ENCODE measurements around the gene ALOXE3.

The ALOXE3 gene

GRCh38 chr17:8105957-8106398 lies 12.3 kb downstream of the ALOXE3 start:
- H3K27me3 Mint-ChIP-seq = no peaks in the 10 kb centered on the region
- H3K36me3 Mint-ChIP-seq = no peaks in the 10 kb centered on the region
- no peaks in the 10 kb centered on the region for H3K9me3 Mint-ChIP-seq
- H3K4me3 Mint-ChIP-seq = no peak overlapping the region
- H3K4me1 Mint-ChIP-seq = peaks cover 6% of the 10 kb centered on the region
- H3K27ac Mint-ChIP-seq = no peak overlapping the region

GRCh38 chr17:8104911-8105310 lies 13.4 kb downstream of the ALOXE3 start:
- Mint-ChIP-seq H3K4me1 (no peaks in the 10 kb centered on the region), H3K27ac (no peak overlapping the region), H3K9me3 (no peaks in the 10 kb centered on the region)

GRCh38 chr17:8103549-8103948 lies 14.8 kb downstream of the ALOXE3 start:
- H3K9me3 Mint-ChIP-seq = no peaks in the 10 kb centered on the region
- no peak overlapping the region for H3K27ac Mint-ChIP-seq
- no peaks in the 10 kb centered on the region for H3K36me3 Mint-ChIP-seq
- H3K4me1 Mint-ChIP-seq = no peaks in the 10 kb centered on the region
- no peak overlapping the region for H3K4me3 Mint-ChIP-seq
- H3K27me3 Mint-ChIP-seq = no peaks in the 10 kb centered on the region

More at GRCh38 chr17:8104911-8105310, 13.4 kb downstream of the ALOXE3 start:
- H3K27me3 Mint-ChIP-seq = no peaks in the 10 kb centered on the region
- H3K4me3 Mint-ChIP-seq = no peak overlapping the region
- no peaks in the 10 kb centered on the region for H3K36me3 Mint-ChIP-seq

- Mint-ChIP-seq H3K27me3 (no peaks in the 10 kb centered on the region), H3K27ac (no peak overlapping the region), H3K4me3 (no peak overlapping the region), H3K9me3 (no peaks in the 10 kb centered on the region), H3K4me1 (no peaks in the 10 kb centered on the region), H3K36me3 (no peaks in the 10 kb centered on the region)
Observed at GRCh38 chr17:8101721-8102120, 16.6 kb downstream of the ALOXE3 start.

GRCh38 chr17:8100763-8101162 lies 17.6 kb downstream of the ALOXE3 start:
- Mint-ChIP-seq H3K27ac (no peak overlapping the region), H3K4me3 (no peak overlapping the region), H3K36me3 (no peaks in the 10 kb centered on the region), H3K4me1 (no peaks in the 10 kb centered on the region), H3K9me3 (no peaks in the 10 kb centered on the region), H3K27me3 (no peaks in the 10 kb centered on the region)

- Mint-ChIP-seq H3K36me3 (no peaks in the 10 kb centered on the region), H3K27ac (no peak overlapping the region), H3K4me3 (no peak overlapping the region), H3K27me3 (no peaks in the 10 kb centered on the region), H3K9me3 (no peaks in the 10 kb centered on the region), H3K4me1 (peaks cover 3% of the 10 kb centered on the region)
Observed at GRCh38 chr17:8100111-8100510, 18.2 kb downstream of the ALOXE3 start.

- Mint-ChIP-seq H3K4me1 (peaks cover 17% of the 10 kb centered on the region), H3K27me3 (no peaks in the 10 kb centered on the region), H3K27ac (no peak overlapping the region), H3K9me3 (no peaks in the 10 kb centered on the region), H3K36me3 (no peaks in the 10 kb centered on the region), H3K4me3 (no peak overlapping the region)
Observed at GRCh38 chr17:8096541-8096940, 21.8 kb downstream of the ALOXE3 start.

- H3K4me1 Mint-ChIP-seq = peaks cover 17% of the 10 kb centered on the region
- no peaks in the 10 kb centered on the region for H3K9me3 Mint-ChIP-seq
- H3K27ac Mint-ChIP-seq = no peak overlapping the region
- H3K4me3 Mint-ChIP-seq = no peak overlapping the region
- H3K27me3 Mint-ChIP-seq = peaks cover 1% of the 10 kb centered on the region
- no peaks in the 10 kb centered on the region for H3K36me3 Mint-ChIP-seq
Observed at GRCh38 chr17:8095361-8095760, 23.0 kb downstream of the ALOXE3 start.

GRCh38 chr17:8091033-8091687 lies 27.2 kb downstream of the ALOXE3 start:
- Mint-ChIP-seq H3K36me3 (no peaks in the 10 kb centered on the region), H3K4me3 (no peak overlapping the region), H3K27ac (no peak overlapping the region), H3K27me3 (peaks cover 3% of the 10 kb centered on the region), H3K9me3 (no peaks in the 10 kb centered on the region), H3K4me1 (peaks cover 17% of the 10 kb centered on the region)

- Mint-ChIP-seq H3K4me1 (peaks cover 10% of the 10 kb centered on the region), H3K4me3 (no peak overlapping the region), H3K9me3 (no peaks in the 10 kb centered on the region), H3K27ac (no peak overlapping the region), H3K36me3 (no peaks in the 10 kb centered on the region), H3K27me3 (peaks cover 3% of the 10 kb centered on the region)
Observed at GRCh38 chr17:8089728-8090127, 28.6 kb downstream of the ALOXE3 start.

- Mint-ChIP-seq H3K4me3 (no peak overlapping the region), H3K27ac (no peak overlapping the region), H3K4me1 (no peaks in the 10 kb centered on the region), H3K9me3 (no peaks in the 10 kb centered on the region), H3K27me3 (peaks cover 3% of the 10 kb centered on the region), H3K36me3 (no peaks in the 10 kb centered on the region)
Observed at GRCh38 chr17:8087952-8088230, 30.4 kb downstream of the ALOXE3 start.

- Mint-ChIP-seq H3K9me3 (no peaks in the 10 kb centered on the region), H3K27me3 (peaks cover 3% of the 10 kb centered on the region), H3K4me3 (no peak within 1 kb of the TSS), H3K27ac (no peak within 1 kb of the TSS), H3K4me1 (no peaks in the 10 kb centered on the region), H3K36me3 (no peaks in the 10 kb centered on the region)
Observed at GRCh38 chr17:8087075-8087951, 31.0 kb downstream of the ALOXE3 start, which contains the start of gene ALOX12B. TSS of gene ALOX12B (minus strand) at chr17:8087716. CDS start at chr17:8087442, 274 bp downstream.

- Mint-ChIP-seq H3K4me3 (no peak overlapping the region), H3K27me3 (no peaks in the 10 kb centered on the region), H3K36me3 (no peaks in the 10 kb centered on the region), H3K4me1 (peaks cover 12% of the 10 kb centered on the region), H3K27ac (no peak overlapping the region), H3K9me3 (no peaks in the 10 kb centered on the region)
Observed at GRCh38 chr17:8084250-8084649, 34.1 kb downstream of the ALOXE3 start.

- Mint-ChIP-seq H3K27ac (no peak overlapping the region), H3K9me3 (no peaks in the 10 kb centered on the region), H3K4me3 (no peak overlapping the region), H3K4me1 (peaks cover 15% of the 10 kb centered on the region), H3K36me3 (no peaks in the 10 kb centered on the region), H3K27me3 (no peaks in the 10 kb centered on the region)
Observed at GRCh38 chr17:8082292-8082691, 36.0 kb downstream of the ALOXE3 start.

GRCh38 chr17:8081876-8082275 lies 36.4 kb downstream of the ALOXE3 start:
- Mint-ChIP-seq H3K4me1 (peaks cover 15% of the 10 kb centered on the region), H3K27me3 (no peaks in the 10 kb centered on the region), H3K36me3 (no peaks in the 10 kb centered on the region), H3K9me3 (no peaks in the 10 kb centered on the region), H3K4me3 (peak overlapping the region; percentile 51), H3K27ac (no peak overlapping the region)

- H3K36me3 Mint-ChIP-seq = no peaks in the 10 kb centered on the region
- H3K27me3 Mint-ChIP-seq = no peaks in the 10 kb centered on the region
- H3K4me1 Mint-ChIP-seq = peaks cover 15% of the 10 kb centered on the region
- H3K4me3 Mint-ChIP-seq = no peak overlapping the region
- no peaks in the 10 kb centered on the region for H3K9me3 Mint-ChIP-seq
- H3K27ac Mint-ChIP-seq = no peak overlapping the region
Observed at GRCh38 chr17:8080799-8081219, 37.5 kb downstream of the ALOXE3 start.
